Suprapubic skin (tissue), 4 donors: ENCODE measurements around the gene PLCL2. TPM values are rescaled to one million over a fixed set of nuclear protein-coding genes. Genes with fewer than 3 reads are reported as not detected.

Experiments
- DNase-seq, 2 donors: peaks; one replicate each; pipeline ENCODE4 v3.0.0-alpha.2; 2019; ENCODE audit warnings: low spot score in 2 of 2
- H3K27ac ChIP-seq: fragments of 200-600 bp; sonication (generic); one replicate; pipeline ENCODE4 v1.5.1; 2019
- H3K27me3 ChIP-seq: fragments of 200-600 bp; sonication (generic); one replicate; pipeline ENCODE4 v1.5.1; 2019
- H3K36me3 ChIP-seq: fragments of 200-600 bp; sonication (generic); one replicate; pipeline ENCODE4 v1.5.1; 2019
- H3K4me1 ChIP-seq: fragments of 200-600 bp; sonication (generic); one replicate; pipeline ENCODE4 v1.5.1; 2019
- H3K4me3 ChIP-seq: fragments of 200-600 bp; sonication (generic); one replicate; pipeline ENCODE4 v1.5.1; 2019; ENCODE audit warnings: mild to moderate bottlenecking
- H3K9me3 ChIP-seq: fragments of 200-600 bp; sonication (generic); one replicate; pipeline ENCODE4 v1.5.1; 2019
- CTCF ChIP-seq, 2 donors: fragments of 200-600 bp in 1 of 2; fragments of 450-650 bp in 1 of 2; sonication (generic) in 1 of 2; IDR thresholded peaks; one replicate each; pipeline ENCODE4 v1.5.1; 2016 to 2019; ENCODE audit warnings: antibody characterized with exemption in 2 of 2, mild to moderate bottlenecking in 1 of 2, moderate library complexity in 1 of 2
- EP300 ChIP-seq: sonication (generic); formaldehyde crosslinking; IDR thresholded peaks from one replicate; pipeline ENCODE4 v1.6.1; 2017; ENCODE audit warnings: antibody characterized with exemption
- POLR2A ChIP-seq, 2 donors: fragments of 450-650 bp; IDR thresholded peaks; one replicate each; pipeline ENCODE4 v1.6.1; 2017; ENCODE audit warnings: antibody characterized with exemption in 2 of 2, mild to moderate bottlenecking in 2 of 2, moderate library complexity in 2 of 2
- POLR2AphosphoS5 ChIP-seq, 3 donors: sonication (generic); formaldehyde crosslinking; IDR thresholded peaks; one replicate each; pipeline ENCODE4 v1.6.1; 2017; ENCODE audit warnings: antibody characterized with exemption in 3 of 3
- WGBS: methylation state at CpG from one replicate; pipeline ENCODE4 v1.1.5; 2018; 5-methylcytosine and 5-hydroxymethylcytosine counted together
- total RNA-seq, 4 donors: library from RNA; depleted of rRNA; stranded (reverse); fragments of >200 nt; gene quantifications; one replicate each; pipeline ENCODE4 v1.1.0, GENCODE V29; 2016

The PLCL2 gene
- total RNA-seq, 4 donors from 2014 or later: 1.5 to 4.2 (median 1.9) TPM

DNA sequence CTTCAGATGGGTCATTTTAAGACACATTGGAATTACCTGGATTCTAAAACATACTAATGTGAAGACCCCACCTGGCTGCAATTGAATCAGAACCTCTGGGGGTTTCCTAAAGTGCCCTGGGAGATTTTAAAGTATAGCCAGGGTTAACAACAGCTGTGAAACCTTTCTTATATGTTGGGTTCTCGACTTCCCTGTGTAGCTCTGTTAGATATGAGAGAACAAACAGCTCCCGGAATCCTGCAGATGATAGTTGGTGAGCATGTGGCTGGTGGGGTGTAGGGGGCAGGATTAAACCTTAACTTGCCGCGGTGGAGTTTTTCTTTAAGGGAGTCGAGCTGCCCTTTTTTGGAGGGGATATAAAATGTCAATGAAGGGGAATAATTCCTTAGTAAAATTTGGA lies 12.1 kb downstream of the PLCL2 start:
- DNase-seq: no peak
- WGBS: 86% methylated on average over 5 of the region's 5 CpGs
- H3K36me3 ChIP-seq: no peaks in the 10 kb centered on the region
- H3K4me1 ChIP-seq: peaks cover 19% of the 10 kb centered on the region
- no peak overlapping the region for H3K27ac ChIP-seq
- TF ChIP-seq POLR2AphosphoS5 (IDR thresholded peaks at IDR 0.05) (no peak), POLR2A (IDR thresholded peaks at IDR 0.05) (no peak), CTCF (IDR thresholded peaks at IDR 0.05) (no peak), EP300 (no peak)
- H3K4me3 ChIP-seq: no peak overlapping the region
- H3K9me3 ChIP-seq: no peaks in the 10 kb centered on the region
- no peaks in the 10 kb centered on the region for H3K27me3 ChIP-seq

GRCh38 chr3:16897254-16897926 lies 12.6 kb downstream of the PLCL2 start:
- no peaks in the 10 kb centered on the region for H3K36me3 ChIP-seq
- no peaks in the 10 kb centered on the region for H3K27me3 ChIP-seq
- peaks cover 17% of the 10 kb centered on the region for H3K4me1 ChIP-seq
- H3K27ac ChIP-seq: no peak overlapping the region
- no peak for TF ChIP-seq CTCF (IDR thresholded peaks at IDR 0.05)
- TF ChIP-seq EP300: no peak
- TF ChIP-seq POLR2AphosphoS5 (IDR thresholded peaks at IDR 0.05): no peak
- no peak for TF ChIP-seq POLR2A (IDR thresholded peaks at IDR 0.05)
- no peak overlapping the region for H3K4me3 ChIP-seq
- DNase-seq: no peak
- H3K9me3 ChIP-seq: no peaks in the 10 kb centered on the region
- 47% methylated on average over 11 of the region's 11 CpGs for WGBS

DNA sequence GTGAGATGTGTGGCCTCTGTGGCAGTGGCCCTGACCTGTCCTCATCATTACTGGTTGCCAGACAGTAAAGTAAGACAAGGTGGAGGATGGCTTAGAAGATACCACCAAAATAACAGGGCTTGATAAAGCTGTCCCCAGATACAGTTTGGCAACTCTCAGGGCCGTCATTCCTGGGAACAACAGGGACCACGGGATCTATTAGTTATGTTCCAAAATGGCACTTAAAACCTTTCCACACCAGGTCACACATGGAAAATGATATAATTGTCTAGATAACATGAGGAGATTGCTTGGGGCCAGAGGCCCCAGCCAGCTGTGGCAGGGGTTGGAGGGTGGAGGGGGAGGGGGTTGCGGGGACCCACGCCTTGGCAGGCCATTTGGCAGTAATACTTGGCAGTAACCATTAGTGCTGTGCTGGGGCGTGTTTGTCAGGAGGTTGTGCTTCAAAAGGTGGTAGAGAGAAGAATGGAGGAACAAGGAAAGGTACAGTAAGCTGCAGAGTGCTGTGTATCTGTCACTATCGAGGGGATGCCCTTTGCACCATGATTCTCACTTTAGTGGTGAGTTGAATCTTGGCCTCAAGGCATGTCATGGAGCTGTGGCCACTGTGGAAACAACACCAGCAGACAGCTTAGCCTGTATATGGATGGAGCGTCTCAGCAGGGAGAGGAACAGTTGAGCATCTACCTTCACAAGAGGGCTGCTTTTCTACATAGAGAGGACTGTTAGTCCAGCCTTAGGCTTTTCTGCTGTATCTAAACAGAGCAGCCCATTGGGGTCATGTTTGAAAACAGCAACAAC lies 14.0 kb downstream of the PLCL2 start:
- TF ChIP-seq POLR2AphosphoS5 (IDR thresholded peaks at IDR 0.05) (no peak), POLR2A (IDR thresholded peaks at IDR 0.05) (no peak), EP300 (no peak)
- Histone ChIP-seq H3K4me1 (peaks cover 17% of the 10 kb centered on the region), H3K27me3 (no peaks in the 10 kb centered on the region), H3K27ac (no peak overlapping the region), H3K4me3 (no peak overlapping the region), H3K36me3 (no peaks in the 10 kb centered on the region), H3K9me3 (no peaks in the 10 kb centered on the region)
- DNase-seq: no peak
- 68% methylated on average over 7 of the region's 7 CpGs for WGBS

DNA sequence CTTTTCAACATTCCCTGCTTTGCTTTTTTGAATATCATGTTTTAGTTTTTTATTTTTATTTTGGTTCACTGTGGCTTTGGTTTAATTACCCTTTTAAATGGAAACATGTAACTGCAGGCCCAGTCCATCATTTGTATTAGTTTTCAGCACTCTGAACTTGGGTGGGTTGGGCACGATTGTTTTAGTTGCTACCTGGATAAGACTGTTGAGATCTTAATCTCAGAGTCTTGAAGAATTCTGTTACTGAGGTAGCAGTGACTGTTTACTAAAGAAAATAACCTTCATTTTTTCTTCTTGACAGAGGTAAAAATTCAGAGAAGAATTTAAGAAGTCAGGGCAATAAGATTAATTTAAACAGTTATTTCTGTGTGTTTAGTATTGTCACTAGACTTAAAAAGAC lies 15.2 kb downstream of the PLCL2 start:
- Histone ChIP-seq H3K4me3 (no peak overlapping the region), H3K4me1 (peaks cover 17% of the 10 kb centered on the region), H3K36me3 (no peaks in the 10 kb centered on the region), H3K9me3 (no peaks in the 10 kb centered on the region), H3K27me3 (no peaks in the 10 kb centered on the region), H3K27ac (no peak overlapping the region)
- no peak for DNase-seq
- TF ChIP-seq EP300 (no peak), POLR2AphosphoS5 (IDR thresholded peaks at IDR 0.05) (no peak), POLR2A (IDR thresholded peaks at IDR 0.05) (no peak), CTCF (IDR thresholded peaks at IDR 0.05) (no peak)
- WGBS: 43% methylated on average over 1 of the region's 1 CpG

GRCh38 chr3:16900779-16901440 lies 16.2 kb downstream of the PLCL2 start:
- WGBS: 80% methylated on average over 4 of the region's 4 CpGs
- H3K4me3 ChIP-seq: no peak overlapping the region
- H3K4me1 ChIP-seq: peaks cover 17% of the 10 kb centered on the region

More at GRCh38 chr3:16900779-16901440, 16.2 kb downstream of the PLCL2 start:
- Histone ChIP-seq H3K27ac (no peak overlapping the region), H3K27me3 (no peaks in the 10 kb centered on the region), H3K9me3 (no peaks in the 10 kb centered on the region), H3K36me3 (no peaks in the 10 kb centered on the region)
- no peak for TF ChIP-seq POLR2AphosphoS5 (IDR thresholded peaks at IDR 0.05)
- no peak for TF ChIP-seq EP300
- no peak for TF ChIP-seq CTCF (IDR thresholded peaks at IDR 0.05)
- no peak for TF ChIP-seq POLR2A (IDR thresholded peaks at IDR 0.05)
- DNase-seq: no peak
